GM18502 (cell line): ENCODE data around the gene HES4.
"Not testable (repeated sequence)": the region's sequence is repeated elsewhere in the genome, so short reads cannot be mapped to it uniquely, and the experiment has no call there.

Experiments used
- ATAC-seq: cut with Tn5 transposase; IDR thresholded peaks from one replicate; pipeline ENCODE4 v1.9.1; 2021; ENCODE audit warnings: mild to moderate bottlenecking; ENCODE audit not compliant: unreplicated experiment, poor library complexity

HES4 gene

DNA sequence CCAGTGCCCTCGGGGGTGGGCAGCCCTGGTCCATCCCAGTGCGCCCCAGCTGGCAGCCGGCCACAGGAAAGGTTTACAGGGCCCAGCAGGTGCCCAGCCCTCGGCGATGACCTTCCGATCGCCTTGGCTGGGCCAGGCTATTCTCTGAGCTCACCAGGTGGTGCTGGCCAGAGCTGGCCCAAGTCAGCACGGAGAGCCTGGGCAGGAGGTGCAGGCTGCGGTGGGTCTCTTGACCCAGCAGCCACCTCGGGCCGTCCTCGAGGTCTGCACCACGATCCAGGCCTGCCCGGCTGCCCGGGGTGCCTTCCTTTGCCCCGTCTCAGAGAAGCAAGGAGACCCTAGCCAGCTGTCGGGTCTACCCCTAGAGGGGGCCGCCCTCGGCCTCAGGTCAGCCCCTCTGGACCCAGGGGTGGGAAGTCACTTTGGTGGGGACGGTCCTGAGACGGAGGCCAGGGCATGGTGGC, 18.4 kb downstream of the HES4 start:
- ATAC-seq: no peak

DNA sequence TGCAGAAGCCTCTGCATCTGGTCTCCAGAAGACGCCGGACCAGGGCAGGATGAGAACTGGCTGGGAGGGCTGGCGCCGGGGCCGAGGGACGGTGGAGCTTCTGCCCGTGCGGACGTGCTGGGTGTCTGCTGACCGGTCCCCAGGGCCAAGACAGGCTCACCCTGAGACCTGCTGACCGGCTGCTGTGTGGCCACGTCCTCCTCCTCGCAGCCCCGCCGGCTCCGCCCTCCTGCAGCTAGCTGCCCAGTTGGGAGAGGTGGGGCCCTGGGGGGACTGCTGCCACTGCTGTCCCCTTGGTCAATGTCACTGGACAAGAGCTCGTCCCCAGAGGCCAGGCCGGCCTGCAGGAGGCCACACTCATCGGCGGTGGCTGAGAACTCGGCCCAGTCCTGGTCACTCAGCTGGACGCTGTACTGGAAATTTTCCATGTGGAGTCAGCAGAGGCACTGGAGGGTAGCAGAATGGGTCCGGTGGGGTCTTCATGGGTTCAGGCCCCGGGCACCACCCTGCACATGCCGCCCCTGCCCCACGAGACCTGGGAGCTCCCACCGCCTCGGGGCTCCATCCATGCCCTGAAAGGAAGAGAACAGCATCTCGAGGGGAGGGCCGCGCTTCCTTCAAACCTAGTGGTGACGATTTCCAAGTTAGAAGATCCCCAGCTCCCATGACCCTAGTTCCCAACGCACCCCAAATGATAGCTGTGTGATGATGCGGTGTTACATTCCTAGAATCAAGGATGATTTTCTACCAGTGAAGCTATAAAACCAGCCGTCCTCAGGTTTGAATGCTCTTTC, 19.1 kb downstream of the HES4 start:
- ATAC-seq: no peak

DNA sequence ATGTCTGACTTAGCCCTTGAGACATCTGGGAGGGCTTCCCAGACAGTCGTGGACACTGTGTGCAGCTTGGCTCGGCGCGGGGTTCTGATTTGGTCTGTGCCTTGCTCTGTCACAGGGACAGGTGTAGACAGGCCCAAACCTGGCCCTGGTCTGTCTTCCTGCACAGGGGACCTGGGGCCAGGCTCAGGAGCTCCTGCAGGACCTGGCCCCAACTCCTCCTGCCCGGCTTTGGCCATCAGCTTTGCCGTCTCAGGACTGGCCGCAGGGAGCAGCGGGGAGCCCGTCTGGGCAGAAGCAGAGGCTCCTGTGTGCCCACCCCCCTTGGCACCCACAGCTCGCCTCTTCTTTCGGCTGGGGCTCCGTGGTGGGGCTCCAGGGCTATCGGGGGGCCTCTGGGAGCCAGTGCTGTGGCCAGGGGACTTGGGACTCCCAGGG, 19.7 kb downstream of the HES4 start:
- ATAC-seq: no peak

DNA sequence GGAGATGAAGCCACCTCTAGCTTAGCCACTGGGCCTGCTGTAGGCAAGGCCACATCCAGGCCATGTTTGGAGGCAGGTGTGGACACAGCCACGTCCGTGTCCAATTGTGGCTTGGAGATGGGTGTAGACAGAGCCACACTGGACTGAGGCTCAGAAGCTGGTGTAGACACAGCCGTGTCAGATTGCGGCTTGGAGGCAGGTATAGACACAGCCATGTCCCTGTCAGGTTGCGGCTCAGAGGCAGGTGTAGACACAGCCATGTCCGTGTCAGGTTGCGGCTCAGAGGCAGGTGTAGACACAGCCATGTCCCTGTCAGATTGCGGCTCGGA, 20.2 kb downstream of the HES4 start:
- ATAC-seq: no peak

DNA sequence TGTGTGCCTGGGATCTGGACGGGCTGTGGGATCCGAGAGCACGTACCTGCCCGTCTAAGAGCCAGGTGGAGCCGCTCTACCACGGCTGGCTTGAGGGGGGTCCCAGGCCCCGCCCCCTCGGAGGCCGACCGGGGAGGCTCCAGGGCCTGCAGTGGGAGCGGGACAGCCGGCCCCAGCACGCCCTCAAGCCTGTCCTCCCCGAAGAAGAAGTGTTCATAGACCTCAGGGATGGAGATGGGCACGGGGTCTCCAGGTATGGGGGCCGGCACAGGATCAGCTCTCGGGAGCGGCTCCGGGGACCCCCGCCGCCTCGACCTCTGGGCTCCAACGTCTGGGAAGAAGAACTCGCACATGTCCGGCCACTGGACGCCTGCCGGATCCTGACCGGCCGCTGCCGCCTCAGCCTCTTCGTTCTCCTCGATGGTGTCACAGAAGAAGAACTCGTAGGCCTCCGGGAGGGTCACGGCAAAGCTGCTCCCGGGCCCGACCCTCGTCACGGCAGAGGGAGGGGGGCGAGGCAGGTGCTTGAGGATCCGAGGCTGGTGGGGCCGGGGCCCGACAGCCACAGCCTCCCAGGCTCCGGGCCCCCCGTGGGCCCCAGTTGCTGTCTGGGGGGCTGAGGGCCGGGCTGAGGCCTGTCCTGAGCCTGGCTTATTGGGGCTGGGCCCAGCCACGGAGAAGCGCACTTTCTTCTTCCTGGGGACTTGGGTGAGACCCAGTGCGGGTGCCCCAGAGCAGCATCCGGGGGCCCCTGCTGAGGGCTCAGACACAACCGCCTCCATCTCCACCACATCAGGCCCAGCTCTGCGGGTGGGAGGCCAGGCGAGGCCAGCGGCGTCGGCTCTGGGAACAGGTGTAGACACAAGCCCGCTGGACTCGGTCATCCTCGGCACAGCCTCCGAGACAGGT, 20.8 kb downstream of the HES4 start:
- no peak for ATAC-seq

DNA sequence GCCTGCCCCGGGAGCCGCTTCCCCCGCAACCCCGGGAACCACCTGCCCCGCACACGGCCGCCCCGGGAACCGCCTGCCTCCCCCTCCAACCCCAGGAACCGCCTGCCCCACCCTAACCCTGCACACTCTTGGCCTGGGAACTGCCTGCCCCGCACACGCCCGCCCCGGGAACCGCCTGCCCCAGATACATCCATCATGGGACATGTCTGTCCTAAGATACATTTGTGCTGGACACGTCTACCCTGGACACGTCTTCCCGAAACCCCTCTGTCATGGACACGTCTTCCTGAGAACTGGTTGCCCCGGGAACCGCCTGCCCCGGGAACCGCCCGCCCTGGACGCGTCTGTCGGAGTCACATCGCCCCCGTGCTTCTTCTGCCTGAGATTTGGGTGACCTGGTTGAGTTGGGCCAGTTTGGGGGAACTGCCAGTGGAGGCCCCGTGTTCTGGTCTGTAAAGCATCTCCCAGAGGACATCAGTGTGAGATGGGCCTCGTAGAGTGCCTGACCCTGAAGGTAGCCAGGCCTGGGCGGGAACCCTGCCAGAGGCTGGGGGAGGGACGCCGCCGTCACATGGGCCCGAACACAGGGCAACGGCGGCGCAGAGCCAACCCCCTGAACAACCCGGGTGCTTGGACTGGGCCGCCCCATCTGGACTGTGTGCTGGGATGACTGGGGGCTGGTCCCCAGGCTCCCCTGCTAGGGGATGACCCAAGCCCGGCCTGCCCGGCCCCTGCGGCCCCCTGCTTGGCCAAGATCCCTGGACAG, 21.6 kb downstream of the HES4 start:
- ATAC-seq: no peak

DNA sequence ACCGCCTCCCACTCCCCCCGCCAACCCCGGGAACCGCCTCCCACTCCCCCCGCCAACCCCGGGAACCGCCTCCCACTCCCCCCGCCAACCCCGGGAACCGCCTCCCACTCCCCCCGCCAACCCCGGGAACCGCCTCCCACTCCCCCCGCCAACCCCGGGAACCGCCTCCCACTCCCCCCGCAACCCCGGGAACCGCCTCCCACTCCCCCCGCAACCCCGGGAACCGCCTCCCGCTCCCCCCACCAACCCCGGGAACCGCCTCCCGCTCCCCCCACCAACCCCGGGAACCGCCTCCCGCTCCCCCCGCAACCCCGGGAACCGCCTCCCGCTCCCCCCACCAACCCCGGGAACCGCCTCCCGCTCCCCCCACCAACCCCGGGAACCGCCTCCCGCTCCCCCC, 23.1 kb downstream of the HES4 start:
- not testable (repeated sequence) for ATAC-seq

DNA sequence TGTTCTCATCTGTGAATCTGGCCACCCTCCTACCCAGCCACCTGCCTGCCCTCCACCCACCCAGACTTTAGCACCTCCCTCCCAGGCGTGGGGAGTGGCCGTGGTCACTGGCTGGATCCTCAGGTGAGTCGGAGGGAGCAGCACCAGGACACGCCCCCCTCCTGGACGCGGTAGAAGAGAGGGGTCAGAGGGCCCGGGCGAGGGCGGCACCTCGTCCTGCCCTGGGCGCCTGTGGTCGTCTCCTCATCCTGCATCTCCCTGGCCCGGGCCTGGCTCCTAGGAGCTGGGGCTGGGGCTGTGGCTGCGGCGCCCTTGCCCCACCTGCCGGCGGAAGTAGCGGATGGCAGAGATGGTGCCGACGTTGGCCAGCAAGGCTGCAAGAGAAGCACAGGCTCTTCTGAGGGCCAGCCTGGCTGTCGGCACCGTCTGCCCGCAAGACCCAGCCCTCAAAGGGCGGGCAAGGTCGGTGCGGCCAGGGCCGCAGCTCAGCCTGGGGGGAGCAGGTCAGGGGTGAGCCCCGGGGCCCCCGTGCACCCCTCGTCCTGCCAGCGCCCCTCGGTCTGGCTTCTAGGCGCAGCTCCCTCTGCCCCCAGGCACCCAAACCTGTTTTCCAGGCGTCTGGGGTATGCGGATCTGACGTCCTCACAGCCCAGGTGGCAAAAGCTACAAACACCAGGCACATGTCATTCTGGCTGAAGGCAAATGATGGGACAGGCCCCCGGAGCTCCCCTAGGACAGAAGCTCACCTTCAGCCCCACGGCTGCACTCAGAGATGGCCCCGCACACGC, 23.8 kb downstream of the HES4 start:
- ATAC-seq: no peak

DNA sequence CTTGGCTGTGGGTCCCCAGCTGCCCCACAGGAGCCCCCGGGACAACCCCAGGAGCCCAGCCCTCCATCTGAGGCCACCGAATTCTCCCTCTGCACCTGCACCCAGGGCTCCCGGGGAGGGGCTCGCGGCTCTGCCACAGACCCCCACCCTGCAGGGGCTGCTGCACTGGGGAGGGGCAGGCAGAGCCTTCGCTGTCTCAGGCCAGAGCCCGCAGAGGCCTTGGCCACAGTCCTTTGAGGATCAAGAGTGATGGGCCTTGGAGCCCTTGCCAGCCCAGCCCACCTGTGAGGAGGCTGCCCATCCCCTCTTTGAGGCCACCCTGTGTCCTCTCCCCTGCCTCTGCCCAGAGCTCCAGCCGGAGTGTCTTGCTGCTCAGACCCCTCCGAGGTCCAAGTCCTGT, 24.5 kb downstream of the HES4 start:
- ATAC-seq: no peak

DNA sequence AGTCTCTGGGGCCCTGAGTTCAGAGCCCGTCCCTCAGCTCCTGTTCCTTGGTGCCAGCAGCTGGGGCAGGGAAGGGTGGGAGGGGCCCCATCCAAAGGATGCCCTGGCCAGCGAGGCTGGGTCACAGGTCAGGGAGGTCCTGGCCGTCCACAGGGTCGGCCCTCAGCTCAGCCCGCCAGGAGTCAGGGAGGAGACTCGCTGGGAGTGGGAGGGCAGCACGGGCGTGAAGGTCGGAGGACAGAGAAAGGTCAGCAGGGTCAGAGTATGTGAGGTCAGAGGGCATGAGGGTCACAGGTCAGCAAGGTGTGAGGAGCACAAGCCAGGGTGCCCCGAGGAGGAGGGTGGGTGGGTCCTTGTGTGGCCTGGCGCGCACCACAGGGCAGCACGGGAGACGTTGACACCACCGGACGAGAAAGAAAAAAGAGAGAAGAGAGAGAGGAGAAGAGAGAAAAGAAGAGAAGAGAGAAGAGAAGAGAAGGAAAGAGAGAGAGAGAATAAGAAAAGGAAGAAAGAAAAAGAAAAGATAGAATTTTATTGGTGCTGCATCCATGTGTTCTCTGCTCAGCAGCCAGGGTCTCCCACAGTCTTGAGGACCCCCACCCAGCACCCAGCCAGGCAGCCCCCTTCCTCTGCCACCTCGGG, 25.1 kb downstream of the HES4 start:
- no peak for ATAC-seq

DNA sequence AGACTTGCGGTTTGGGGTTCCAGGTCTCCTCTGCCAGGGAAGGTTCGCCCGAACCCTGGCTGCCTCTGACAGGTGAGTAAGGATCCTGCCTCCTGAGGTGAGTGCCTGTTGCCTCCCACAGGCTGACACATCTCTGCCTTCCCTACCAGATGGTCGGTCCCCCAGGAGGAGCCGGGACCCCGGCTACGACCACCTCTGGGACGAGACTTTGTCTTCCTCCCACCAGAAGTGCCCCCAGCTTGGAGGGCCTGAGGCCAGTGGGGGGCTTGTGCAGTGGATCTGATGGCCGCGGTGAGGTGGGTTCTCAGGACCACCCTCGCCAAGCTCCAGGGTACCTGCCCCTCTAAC, 25.6 kb downstream of the HES4 start:
- ATAC-seq: no peak

DNA sequence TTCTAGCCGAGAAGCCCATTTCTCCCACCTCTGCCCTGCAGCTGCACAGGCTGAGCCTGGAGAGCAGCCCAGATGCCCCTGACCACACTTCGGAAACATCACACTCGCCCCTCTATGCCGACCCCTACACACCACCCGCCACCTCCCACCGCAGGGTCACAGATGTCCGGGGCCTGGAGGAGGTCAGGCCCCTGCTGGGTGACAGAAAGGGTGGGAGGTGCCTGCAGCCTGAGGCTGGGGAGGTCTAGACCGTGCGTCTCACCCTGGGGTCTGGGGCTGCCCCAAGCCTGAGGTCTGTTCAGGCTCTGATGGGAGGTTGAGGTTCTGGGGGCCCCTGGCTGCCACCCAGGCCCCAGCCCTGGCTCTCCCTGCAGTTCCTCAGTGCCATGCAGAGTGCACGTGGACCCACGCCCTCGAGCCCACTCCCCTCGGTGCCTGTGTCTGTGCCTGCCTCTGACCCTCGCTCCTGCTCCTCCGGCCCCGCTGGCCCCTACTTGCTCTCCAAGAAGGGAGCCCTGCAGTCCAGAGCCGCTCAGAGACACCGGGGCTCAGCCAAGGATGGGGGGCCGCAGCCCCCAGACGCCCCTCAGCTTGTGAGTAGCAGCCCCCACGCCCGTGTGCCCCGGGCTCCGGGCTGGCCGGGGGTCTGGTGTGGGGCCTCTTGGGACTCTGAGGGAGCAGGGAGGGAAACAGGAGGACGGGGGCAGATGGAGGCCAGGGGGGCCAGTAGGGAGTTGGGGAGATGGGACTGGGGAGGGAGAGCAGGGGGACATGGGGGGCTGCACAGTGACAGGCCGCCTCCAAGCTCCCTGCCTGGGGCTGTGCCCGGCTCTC, 26.2 kb downstream of the HES4 start:
- no peak for ATAC-seq

DNA sequence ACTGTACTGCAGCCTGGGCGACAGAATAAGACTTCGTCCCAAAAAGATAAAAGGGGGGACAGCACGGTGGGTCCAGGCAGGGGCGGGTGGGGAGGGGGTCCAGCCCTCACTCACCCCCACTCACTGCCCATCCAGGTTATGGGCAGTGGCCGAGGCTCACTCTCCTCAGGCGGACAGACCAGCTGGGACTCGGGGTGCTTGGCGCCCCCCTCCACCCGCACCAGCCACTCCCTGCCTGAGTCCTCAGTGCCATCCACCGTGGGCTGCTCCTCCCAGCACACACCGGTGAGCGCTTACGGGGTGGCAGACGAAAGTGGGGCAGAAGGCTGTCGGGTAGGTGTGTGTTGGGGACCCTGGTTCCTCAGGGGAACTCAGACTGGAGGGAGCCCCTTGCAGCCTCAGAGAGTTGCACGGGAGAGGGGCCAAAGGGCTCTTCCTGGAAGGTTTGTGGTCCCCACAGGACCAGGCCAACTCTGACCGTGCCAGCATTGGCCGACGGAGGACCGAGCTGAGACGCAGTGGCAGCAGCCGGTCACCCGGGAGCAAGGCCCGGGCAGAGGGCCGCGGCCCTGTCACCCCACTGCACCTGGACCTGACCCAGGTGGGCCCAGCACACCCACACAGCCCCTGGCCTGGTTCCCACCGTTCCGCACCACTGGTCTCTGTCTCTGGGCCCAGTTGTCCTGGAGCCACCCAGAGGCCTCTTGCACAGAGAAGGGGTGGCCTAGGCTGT, 27.0 kb downstream of the HES4 start:
- ATAC-seq: no peak

DNA sequence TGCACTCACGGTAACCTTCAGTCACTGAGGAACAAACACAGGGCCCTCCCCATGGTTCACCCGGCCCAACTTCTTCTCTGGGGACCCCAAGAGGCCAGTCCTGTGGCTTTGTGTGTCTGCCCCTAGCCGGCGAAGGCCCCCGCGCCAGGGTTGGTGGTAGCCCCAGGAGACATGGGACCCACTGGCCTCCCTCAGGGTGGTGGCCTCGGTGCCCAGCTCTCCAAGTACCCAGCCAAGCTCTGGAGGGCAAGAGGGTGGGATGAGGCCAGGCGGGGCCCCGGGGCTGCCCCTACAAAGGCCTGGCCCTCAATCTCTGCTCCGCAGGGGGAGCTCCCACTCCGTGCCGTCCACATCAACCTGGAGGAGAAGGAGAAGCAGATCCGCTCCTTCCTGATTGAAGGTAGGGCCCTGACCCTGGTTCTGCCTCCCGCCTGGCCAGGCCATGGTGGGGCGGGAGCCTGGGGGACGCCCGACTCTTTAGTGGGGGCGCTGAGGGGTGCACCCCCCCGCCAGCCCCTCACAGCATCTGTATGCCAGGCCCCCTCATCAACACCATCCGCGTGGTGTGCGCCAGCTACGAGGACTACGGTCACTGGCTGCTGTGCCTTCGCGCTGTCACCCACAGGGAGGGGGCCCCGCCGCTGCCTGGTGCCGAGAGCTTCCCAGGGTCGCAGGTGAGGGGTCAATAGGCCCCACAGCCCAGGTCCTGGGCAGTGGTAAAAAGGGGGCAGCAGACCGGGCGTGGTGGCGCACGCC, 28.0 kb downstream of the HES4 start:
- no peak for ATAC-seq

DNA sequence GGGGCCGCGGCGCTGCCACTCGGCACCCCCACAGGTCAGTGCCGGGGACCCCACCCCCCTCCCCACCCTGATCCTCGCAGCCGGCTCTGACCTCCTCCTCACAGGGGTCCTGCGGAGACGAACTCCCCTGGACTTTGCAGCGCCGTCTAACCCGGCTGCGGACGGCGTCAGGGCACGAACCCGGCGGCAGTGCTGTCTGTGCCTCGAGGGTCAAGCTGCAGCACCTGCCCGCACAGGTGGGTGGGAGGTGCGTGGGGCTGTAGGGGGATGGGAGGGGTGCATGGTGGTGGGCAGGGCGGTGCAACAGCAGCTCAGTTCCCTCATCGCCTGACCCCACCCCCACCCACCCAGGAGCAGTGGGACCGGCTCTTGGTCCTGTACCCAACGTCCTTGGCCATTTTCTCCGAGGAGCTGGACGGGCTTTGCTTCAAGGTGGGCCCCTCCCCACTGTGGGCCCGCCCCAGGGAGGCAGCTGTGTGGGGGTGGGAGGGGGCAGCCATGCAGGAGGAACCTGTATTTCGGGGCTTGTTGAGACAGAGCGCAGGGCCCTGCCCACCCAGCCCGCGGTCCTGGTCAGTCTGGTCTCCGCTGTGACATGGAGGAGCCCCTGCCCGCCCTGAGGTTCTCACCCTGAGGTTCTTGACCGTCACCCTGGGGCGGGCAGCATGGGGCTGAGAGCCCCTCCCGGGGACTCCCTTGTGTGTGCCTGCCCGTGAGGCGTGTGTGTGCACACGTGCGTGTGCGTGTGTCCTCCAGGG, 28.7 kb downstream of the HES4 start:
- ATAC-seq: no peak

DNA sequence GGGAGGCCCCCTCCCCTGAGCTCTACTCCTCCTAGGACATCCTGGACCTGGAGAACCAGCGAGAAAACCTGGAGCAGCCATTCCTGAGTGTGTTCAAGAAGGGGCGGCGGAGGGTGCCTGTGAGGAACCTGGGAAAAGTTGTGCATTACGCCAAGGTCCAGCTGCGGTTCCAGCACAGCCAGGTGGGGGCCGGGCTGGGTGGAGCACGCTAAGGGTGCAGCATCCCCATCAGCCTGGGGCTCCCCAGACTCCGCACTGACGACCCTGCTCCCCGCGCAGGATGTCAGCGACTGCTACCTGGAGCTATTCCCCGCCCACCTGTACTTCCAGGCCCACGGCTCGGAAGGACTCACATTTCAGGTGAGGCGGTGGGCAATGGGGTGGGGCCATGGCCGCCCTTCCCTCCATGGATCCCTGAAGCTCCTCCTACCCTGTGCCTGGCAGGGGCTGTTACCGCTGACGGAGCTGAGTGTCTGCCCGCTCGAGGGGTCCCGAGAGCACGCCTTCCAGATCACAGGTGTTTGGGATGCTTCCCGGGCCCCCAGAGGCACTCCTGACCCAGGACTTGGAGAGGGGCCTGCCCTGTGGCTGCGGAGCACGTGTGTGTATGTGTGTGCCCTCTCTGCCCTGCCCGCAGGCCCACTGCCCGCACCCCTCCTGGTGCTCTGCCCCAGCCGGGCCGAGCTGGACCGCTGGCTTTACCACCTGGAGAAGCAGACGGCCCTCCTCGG, 29.5 kb downstream of the HES4 start:
- ATAC-seq: no peak
